Coronary artery (tissue), 2 donors: ENCODE results near the gene FAF2.

Source experiments
- DNase-seq: peaks from one replicate; pipeline ENCODE4 v3.0.0-alpha.2; 2017; ENCODE audit warnings: low spot score
- H3K27ac ChIP-seq, 2 donors: fragments of 200-600 bp; sonication (generic); one replicate each; pipeline ENCODE4 v1.5.1; 2016 to 2019
- H3K4me3 ChIP-seq: fragments of 200-600 bp; sonication (generic); 2 replicates; pipeline ENCODE4 v1.5.1; 2016; ENCODE audit warnings: mild to moderate bottlenecking, moderate library complexity
- CTCF ChIP-seq: fragments of 200-600 bp; sonication (generic); IDR thresholded peaks from one replicate; pipeline ENCODE4 v1.5.1; 2019; ENCODE audit warnings: antibody characterized with exemption

The FAF2 gene

GRCh38 chr5:176533894-176534611 lies 85.9 kb downstream of the FAF2 start:
- Histone ChIP-seq H3K27ac (peak overlapping the region in 1 of 2 donors; percentile 100), H3K4me3 (peak overlapping the region; percentile 99)
- no peak for DNase-seq
- TF ChIP-seq CTCF, result no peak

- no peak for DNase-seq
- peak overlapping the region; percentile 99 for H3K4me3 ChIP-seq
- H3K27ac ChIP-seq, result peak overlapping the region in 1 of 2 donors; percentile 100
- TF ChIP-seq CTCF, result no peak
Measured at GRCh38 chr5:176534640-176535039, 86.5 kb downstream of the FAF2 start.

DNA sequence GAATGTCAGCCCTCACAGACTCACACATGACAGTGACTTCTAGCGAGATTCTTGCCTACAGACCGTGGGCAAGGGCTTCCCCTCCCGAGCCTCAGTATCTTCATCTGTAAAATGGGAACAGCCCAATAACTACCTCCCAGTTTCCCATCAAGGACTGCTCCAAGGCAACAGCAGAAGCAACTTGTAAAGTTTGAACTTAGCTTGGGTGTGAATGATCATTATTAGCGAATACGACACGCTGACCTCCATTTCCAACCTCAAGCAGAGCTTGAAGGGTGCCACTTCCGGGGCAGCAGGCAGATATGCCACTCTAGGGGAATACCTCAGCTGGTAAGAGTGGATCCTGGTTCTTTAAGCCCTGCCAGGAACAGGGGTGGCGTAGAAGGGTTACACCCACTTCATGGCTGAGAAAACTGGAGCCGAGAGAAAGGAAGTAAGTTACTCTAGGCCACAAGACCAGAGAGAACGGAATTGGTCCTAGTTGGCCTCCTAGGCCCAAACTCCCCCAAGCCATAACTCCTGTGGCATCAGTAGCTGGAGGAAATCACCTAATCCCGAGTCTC lies 87.0 kb downstream of the FAF2 start:
- peak overlapping the region; percentile 99 for H3K4me3 ChIP-seq
- DNase-seq, result no peak
- no peak for TF ChIP-seq CTCF

GRCh38 chr5:176535664-176536131 lies 87.5 kb downstream of the FAF2 start:
- no peak for TF ChIP-seq CTCF
- Histone ChIP-seq H3K27ac (peak overlapping the region; percentile 90 to 100), H3K4me3 (peak overlapping the region; percentile 99)
- no peak for DNase-seq

More for the DNA sequence above, 87.0 kb downstream of the FAF2 start:
- H3K27ac ChIP-seq, result peak overlapping the region; percentile 90 to 100

DNA sequence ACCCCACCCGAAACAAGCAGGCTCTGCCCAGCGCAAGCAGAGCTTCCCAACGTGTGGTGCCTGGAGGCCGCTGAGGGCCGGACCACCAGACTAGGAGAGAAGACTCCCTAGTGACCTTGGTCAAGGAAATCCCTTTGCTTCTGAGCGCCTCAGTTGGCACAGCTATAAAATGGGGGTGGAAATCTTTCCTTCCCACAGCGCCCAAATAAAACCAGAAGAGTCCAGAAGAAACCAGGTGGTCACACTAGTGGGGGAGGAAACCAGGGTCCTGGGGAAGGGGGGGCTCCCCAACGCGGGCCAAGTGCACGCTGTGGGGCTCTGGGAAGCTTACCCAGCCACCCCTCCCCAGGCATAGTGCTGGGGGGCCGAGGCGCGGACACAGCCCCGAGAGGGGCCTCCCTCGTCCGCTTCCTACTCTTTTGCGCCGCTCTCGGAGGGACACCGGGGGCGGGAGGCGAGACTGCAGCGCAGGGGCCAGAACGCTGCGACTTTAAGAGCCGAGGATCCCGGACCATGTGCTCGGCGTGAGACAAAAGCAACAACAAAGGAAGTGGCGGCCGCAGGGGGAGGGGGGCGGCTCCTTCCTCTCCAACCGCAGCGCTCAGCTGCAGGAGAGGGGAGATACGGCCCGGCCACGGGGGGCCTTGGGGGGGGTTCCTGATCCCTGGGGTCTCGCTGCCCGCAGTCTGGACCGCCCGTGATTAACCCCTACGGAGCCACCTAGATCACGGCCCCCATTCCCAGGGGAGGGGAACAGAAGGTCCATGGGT lies 88.1 kb downstream of the FAF2 start:
- DNase-seq, result no peak
- Histone ChIP-seq H3K4me3 (peak overlapping the region; percentile 99), H3K27ac (peak overlapping the region; percentile 90 to 100)
- TF ChIP-seq CTCF, result no peak

DNA sequence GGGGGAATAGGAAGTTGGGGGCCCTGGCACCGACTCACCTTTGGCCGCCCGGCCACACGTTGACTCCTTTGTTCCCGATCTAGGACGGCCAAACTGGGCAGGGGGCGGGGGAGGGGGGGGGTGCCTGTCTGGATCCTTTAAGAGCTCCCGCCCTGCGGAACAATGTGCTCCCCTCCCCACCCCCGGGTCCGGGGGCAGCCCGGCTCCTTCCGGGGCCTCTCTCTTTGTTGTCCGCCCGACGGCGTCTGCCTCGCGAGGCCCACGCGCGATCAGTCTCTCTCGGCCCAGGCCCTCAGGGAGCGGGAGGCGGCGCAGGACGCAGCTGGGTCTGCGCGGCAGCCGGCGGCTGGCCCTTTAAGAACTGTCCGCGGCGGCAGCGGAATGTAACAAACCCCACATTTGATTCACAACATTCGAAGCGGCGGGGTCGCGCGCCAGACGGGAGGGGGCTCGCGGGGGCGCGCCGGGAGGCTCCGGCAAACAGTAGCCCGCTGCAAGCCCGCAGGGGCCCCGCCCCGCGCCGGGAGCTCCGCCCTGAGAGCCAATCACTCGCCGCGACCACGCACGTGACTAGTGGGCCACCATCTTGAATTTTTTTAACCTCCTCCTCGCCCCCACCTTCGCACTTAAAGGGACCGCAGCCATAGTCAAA lies 88.8 kb downstream of the FAF2 start, which contains the start of gene RNF44:
TSS of gene RNF44 (minus strand) at position 501 of the 652 bp plus-strand sequence. CDS start 4,930 bp downstream, outside the sequence.
- peak; percentile 99 for DNase-seq
- Histone ChIP-seq H3K27ac (peak within 1 kb of the TSS; percentile 90 to 100), H3K4me3 (peak within 1 kb of the TSS; percentile 99)
- no peak for TF ChIP-seq CTCF
